ENCODE results near the gene S100A2.
A peak's percentile ranks its signal among the peaks of the same experiment; 100 is the strongest.

S100A2 gene

GRCh38 chr1:153542956-153543711 lies 22.5 kb downstream of the S100A2 start:
- H2AFZ ChIP-seq (ENCODE audit: low read depth, low read length): no peak overlapping the region
- no peaks in the 10 kb centered on the region for H3K79me2 ChIP-seq (ENCODE audit: low read length)
- H3K36me3 ChIP-seq (replicated peaks; ENCODE audit: low read depth, low read length): peaks cover 14% of the 10 kb centered on the region
- H3K27me3 ChIP-seq (ENCODE audit: low read depth, low read length): no peaks in the 10 kb centered on the region
- no peak overlapping the region for H3K9ac ChIP-seq (ENCODE audit: low read length)
- no peaks in the 10 kb centered on the region for H4K20me1 ChIP-seq (ENCODE audit: insufficient read depth, low read length)
- no peak overlapping the region for H3K4me3 ChIP-seq (ENCODE audit: low read length)
- peaks cover 39% of the 10 kb centered on the region for H3K4me1 ChIP-seq (ENCODE audit: low read length)
- no peak overlapping the region for H3K27ac ChIP-seq (ENCODE audit: low read length)
- no peak for TF ChIP-seq CTCF (IDR thresholded peaks at IDR 0.05; ENCODE audit: low read depth, low read length)
- no peak for TF ChIP-seq EZH2phosphoT487 (IDR thresholded peaks at IDR 0.05; ENCODE audit: low read depth)
- no peak overlapping the region for H3K4me2 ChIP-seq (ENCODE audit: low read length)
- H3K9me3 ChIP-seq (ENCODE audit: insufficient read depth, low read length): no peaks in the 10 kb centered on the region

GRCh38 chr1:153541641-153542590 lies 23.7 kb downstream of the S100A2 start:
- H3K36me3 ChIP-seq (replicated peaks; ENCODE audit: low read depth, low read length): peaks cover 14% of the 10 kb centered on the region
- H3K9ac ChIP-seq (ENCODE audit: low read length): no peak overlapping the region
- no peaks in the 10 kb centered on the region for H4K20me1 ChIP-seq (ENCODE audit: insufficient read depth, low read length)
- H3K79me2 ChIP-seq (ENCODE audit: low read length): no peaks in the 10 kb centered on the region
- H3K9me3 ChIP-seq (ENCODE audit: insufficient read depth, low read length): no peaks in the 10 kb centered on the region
- no peak overlapping the region for H3K4me2 ChIP-seq (ENCODE audit: low read length)
- no peak overlapping the region for H2AFZ ChIP-seq (ENCODE audit: low read depth, low read length)
- no peak overlapping the region for H3K4me3 ChIP-seq (ENCODE audit: low read length)
- H3K27me3 ChIP-seq (ENCODE audit: low read depth, low read length): no peaks in the 10 kb centered on the region
- H3K4me1 ChIP-seq (ENCODE audit: low read length): peaks cover 41% of the 10 kb centered on the region
- TF ChIP-seq EZH2phosphoT487 (IDR thresholded peaks at IDR 0.05; ENCODE audit: low read depth) (no peak), CTCF (IDR thresholded peaks at IDR 0.05; ENCODE audit: low read depth, low read length) (no peak)
- H3K27ac ChIP-seq (ENCODE audit: low read length): no peak overlapping the region

- peaks cover 14% of the 10 kb centered on the region for H3K36me3 ChIP-seq (replicated peaks; ENCODE audit: low read depth, low read length)
- peak within 1 kb of the TSS; percentile 55; the same call in 1 of the 2 replicates for H2AFZ ChIP-seq (ENCODE audit: low read depth, low read length)
- H3K9me3 ChIP-seq (ENCODE audit: insufficient read depth, low read length): no peaks in the 10 kb centered on the region
- peak within 1 kb of the TSS; percentile 59 for H3K4me2 ChIP-seq (ENCODE audit: low read length)
- 0 out of 2 replicates have a peak within 1 kb of the TSS, but pooled peaks have one; percentile 14 for H3K4me3 ChIP-seq (ENCODE audit: low read length)
- H4K20me1 ChIP-seq (ENCODE audit: insufficient read depth, low read length): no peaks in the 10 kb centered on the region
- H3K4me1 ChIP-seq (ENCODE audit: low read length): peaks cover 36% of the 10 kb centered on the region
- no peaks in the 10 kb centered on the region for H3K27me3 ChIP-seq (ENCODE audit: low read depth, low read length)
- TF ChIP-seq EZH2phosphoT487 (IDR thresholded peaks at IDR 0.05; ENCODE audit: low read depth) (no peak), CTCF (IDR thresholded peaks at IDR 0.05; ENCODE audit: low read depth, low read length) (no peak)
- no peak within 1 kb of the TSS; the same call in 1 of the 2 replicates for H3K9ac ChIP-seq (ENCODE audit: low read length)
- no peak within 1 kb of the TSS for H3K27ac ChIP-seq (ENCODE audit: low read length)
- 0 out of 2 replicates have a peak, but pooled peaks cover 2% of the 10 kb centered on the region for H3K79me2 ChIP-seq (ENCODE audit: low read length)
These were observed 25.0 kb downstream of the S100A2 start, which contains the start of gene S100A5 for GRCh38 chr1:153540394-153541361. Gene S100A5, minus strand, starts transcription at chr1:153540934. Its CDS starts 743 bp downstream, at chr1:153540191.

Measured in OCI-LY3 (cell line).